NCI-H146 (cell line): Measurements from ENCODE around the gene AJUBA.
A peak's percentile ranks its signal among the peaks of the same experiment; 100 is the strongest.
"Not testable (repeated sequence)": the region's sequence is repeated elsewhere in the genome, so short reads cannot be mapped to it uniquely, and the experiment has no call there.

ENCODE experiments used
- DNase-seq: peaks from one replicate; lab custom pipeline; 2025; lab: John Stamatoyannopoulos, UW

The AJUBA gene

DNA sequence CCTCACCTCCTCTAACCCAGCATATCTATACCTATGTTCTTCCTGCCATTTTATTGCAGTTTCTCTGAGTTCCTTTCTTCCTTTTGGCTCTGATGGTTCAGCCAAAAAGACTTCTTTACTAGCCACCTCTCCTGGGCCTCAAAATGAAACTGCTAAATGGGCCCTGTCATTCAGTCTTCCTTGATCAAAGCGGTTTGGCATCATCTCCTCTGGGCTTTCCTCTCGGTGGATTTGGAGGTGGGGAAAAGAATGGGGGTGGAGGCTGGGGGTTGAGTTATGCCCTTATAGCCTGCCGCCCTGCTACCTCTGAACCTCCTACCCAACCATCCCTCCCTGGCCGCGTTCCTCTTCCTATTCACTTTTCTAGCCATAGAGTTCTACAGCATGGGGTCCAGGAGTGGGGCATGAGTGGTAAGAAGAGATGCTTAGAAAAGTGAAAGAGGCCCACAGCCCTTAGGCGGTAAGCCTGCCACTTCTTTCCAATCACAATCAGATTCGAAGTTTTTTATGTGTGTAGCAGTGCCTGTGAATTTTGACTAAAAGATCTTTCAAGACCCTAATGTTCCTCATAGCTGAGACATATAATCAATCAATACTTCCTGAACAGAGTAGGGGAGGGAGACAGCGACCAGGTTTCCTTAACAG is 2.5 kb downstream of the AJUBA start:
- DNase-seq: no peak

DNA sequence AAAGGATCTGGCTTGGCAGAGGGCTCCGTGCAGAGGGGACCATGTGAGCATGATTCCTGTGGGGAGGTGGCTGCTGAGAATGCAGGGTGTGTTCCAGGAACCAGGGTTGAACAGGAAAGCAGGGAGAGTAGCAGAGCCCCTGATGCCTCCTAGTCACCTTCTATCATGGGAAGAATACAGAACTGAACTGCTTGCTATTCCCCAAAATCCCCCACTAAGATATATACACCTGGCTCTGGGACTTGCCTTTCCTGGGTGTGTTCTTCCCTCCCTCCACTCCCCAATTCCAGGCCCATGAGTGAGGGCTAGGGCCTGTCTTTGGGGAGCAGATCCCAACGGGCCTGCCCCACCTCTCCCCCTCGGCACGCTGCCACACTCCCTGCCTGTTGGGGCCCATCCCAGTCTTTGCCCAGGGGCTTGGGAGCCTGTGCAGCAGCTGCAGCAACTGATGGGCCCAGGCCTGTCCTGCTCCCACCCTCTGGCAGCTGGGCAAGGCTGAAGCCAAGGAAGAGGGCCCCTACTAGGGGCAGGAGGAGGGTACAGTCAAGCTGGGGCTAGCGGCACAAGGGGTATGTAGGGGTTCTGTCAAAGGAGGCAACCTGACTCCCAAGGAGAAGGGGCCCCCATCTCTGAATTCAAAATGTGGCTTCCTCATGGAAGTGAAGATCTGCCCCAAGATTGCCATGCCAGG is 3.2 kb downstream of the AJUBA start:
- DNase-seq: no peak

DNA sequence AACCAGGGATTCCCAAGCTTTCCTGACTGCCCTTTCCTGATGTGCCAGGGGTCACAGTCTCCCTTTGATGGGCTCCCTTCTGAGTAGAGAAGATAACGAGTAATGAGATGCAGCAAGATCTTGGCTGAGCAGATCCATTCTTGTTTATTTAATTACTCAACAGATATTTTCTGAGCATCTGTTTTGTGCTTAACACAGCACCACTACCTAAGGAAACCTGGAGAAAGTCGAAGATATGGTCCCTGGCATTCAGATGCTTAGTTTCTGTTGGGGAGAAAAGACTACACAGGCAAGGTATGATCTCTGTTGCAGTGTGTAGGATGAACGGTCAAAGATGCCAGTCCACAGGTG is 3.9 kb downstream of the AJUBA start:
- no peak for DNase-seq

GRCh38 chr14:22977684-22978486 is 4.5 kb downstream of the AJUBA start:
- DNase-seq: no peak

- no peak for DNase-seq
These were observed 5.0 kb downstream of the AJUBA start for GRCh38 chr14:22977434-22977683.

GRCh38 chr14:22976620-22977433 is 5.5 kb downstream of the AJUBA start:
- peak; percentile 15 for DNase-seq

DNA sequence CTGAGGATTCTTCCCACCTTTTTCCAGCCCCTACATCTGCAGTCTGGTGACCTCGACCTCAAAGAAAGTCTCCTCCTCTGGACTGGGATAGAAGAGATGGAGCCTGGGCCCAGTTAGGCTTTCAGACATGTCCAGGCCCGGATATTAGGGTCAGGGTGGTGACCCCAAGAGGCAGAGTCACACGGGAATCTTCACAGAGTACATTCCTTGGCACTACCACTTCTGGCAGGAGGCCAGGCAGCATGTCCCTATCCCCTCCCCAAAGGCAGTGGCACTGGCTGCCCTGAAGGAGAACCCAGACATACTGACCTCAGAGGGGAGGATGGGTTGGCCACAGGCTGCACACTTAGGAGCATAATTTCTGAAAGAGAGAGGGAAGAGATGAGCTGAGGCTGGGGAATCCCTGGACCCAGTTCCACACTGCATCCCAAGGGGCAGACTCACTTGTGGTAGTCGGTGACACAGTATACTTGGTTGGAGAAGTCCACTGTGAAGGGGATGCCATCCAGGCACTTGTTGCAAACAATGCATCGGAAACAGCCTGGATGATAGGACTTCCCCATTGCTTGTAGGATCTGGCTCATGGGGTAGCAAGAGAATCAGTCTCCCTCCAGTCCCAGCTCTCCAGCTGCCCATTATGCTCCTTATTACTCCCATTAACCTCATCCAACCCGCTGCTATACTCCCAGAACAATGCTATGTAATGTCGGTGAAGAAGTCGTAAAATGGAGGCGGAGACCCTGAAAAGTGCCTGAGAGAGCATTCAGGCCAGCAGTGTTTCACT is 7.6 kb downstream of the AJUBA start:
- no peak for DNase-seq

GRCh38 chr14:22973217-22974032 is 8.9 kb downstream of the AJUBA start:
- DNase-seq: peak; percentile 37

DNA sequence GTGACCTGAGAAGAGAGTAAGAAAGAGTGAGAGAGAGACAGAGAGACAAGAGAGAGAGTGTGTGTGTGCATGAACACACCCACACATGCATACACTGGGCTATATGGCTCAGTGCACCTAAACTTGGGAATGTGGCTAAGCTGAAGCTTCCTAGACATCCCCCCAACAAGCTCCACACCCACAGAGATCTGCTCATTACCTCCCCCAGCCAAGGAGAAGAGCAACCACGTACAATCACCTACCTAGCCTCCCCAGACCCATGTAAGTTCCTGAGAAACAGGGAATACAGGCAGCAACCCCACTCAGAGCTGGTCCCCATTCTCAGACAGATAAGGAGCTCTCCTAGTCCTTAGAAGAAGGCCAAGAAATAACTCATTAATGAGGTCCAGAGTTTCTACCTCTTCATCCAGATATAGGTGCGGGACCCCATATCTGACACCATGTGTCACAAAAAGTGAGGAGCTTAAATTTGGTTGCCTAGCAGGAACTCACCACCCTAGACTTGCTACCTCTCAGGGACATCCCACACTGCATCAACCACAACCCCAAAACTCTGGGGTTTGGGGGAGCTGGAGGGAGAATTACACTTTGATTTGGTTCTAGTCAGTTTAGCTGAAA is 9.9 kb downstream of the AJUBA start:
- no peak for DNase-seq

DNA sequence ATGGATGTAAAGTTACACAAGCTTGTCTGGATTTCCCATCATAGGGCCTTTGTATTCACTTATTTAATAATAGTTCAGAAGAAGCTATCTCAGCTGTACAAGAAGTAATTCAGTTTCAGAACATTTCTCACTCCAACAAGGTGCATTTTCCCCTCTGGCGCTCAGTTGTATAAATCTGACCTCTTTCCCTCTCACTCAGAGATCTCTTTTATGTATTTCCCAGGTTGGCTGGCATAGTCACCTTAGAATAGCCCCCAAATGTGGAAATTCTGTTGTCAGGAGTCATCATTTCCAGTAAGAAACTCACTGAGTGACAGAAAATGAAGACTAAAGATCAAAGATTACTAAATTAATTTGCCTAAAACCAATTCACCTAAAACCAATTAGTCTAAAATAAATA is 11.2 kb downstream of the AJUBA start:
- DNase-seq: no peak

GRCh38 chr14:22966783-22967269 is 15.5 kb downstream of the AJUBA start:
- DNase-seq: no peak

DNA sequence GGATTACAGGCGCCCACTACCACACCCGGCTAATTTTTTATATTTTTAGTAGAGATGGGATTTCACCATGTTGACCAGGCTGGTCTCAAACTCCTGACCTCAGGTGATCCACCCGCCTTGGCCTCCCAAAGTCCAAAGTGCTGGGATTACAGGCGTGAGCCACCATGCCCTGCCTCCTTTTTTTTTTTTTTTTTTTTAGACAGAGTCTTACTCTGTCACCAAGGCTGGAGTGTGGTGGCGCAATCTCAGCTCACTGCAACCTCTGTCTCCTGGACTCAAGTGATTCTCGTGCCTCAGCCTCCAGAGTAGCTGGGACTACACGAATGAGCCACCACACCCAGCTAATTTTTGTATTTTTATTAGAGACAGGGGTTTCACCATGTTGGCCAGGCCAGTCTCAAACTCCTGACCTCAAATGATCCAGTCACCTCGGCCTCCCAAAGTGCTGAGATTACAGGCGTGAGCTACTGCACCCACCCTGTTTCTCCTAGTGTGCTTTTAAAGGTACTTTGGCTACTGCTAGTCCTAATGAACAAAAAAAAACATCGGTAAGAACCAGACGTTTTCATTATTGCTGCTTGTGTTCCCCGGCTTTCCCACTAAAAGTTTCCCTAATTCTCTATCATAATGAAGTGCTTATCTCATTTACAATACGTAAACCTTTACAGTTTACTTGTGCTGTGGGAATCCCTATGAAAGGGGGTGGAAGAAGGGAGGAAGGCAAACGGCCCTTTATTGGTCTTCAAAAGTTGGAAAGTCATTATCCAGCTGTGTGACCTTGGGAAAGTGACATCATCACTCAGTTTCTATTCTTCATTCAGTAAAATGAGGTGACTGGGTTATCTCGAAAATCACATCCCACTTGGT is 16.2 kb downstream of the AJUBA start:
- DNase-seq: not testable (repeated sequence)

GRCh38 chr14:22962061-22962676 is 20.2 kb downstream of the AJUBA start:
- DNase-seq: no peak

- DNase-seq: no peak
These were observed 26.4 kb downstream of the AJUBA start for GRCh38 chr14:22955702-22956569.

DNA sequence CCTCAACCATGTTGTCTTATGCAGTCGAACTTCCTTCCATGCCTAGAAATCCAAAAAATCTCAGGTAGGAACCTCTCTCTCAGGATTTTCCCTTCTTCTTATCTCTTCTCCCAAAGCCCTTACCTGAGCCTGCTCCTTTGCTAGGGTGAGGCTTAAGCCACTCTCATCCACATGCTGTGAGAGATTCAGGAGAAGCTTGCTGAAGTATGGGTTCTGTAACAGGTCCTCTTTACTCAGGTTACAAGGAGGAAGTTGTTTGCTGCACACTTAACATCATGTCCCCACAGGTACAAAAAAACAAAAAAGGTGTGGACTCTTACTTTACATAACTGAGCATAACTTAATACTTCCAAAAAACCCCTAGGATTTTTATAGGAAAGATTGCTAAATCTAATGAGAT is 29.9 kb downstream of the AJUBA start:
- no peak for DNase-seq

GRCh38 chr14:22951795-22952194 is 30.6 kb downstream of the AJUBA start:
- not testable (repeated sequence) for DNase-seq

DNA sequence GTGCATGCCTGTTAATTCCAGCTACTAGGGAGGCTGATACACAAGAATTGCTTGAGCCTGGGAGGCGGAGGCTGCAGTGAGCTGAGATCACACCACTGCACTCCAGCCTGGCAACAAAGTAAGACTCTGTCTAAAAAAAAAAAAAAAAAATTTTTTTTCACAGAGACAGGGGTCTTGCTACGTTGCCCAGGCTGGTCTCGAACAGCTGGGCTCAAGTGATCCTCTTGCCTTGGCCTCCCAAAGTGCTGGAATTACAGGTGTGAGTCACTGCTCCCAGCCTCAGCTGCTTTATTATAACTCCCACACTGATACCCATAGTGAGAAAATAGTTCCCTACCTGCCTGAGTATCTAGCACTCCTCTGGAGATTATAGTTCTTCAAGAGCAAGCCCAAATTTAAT is 36.7 kb downstream of the AJUBA start:
- DNase-seq: no peak

DNA sequence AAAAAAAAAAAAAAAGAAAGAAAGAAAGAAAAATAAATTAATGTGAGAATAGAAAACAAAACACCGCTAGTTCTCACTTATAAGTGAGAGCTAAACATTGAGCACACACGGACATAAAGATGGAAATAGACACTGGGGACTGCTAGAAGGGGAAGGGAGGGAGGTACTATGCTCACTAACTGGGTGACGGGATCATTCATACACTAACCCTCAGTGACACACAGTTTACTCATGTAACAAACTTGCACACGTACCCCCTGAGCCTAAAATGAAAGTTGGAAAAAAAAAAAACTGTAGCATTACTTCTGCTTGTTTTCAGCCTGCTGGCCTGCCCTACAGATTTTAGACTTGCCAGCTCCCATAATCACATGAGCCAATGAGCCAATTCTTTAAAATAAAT is 42.7 kb downstream of the AJUBA start:
- DNase-seq: no peak
